RCC 7860 (cell line): ENCODE results near the gene ABCC6.

Experiments
- DNase-seq: peaks from one replicate; pipeline ENCODE4 v3.0.0-alpha.2; 2015; ENCODE audit warnings: low spot score
- FAIRE-seq: peaks from 2 replicates; lab custom pipeline; 2012; peaks lifted over from hg19 to GRCh38; lab: Jason Lieb, UNC

ABCC6 gene

GRCh38 chr16:16145286-16145685 lies 78.0 kb downstream of the ABCC6 start:
- DNase-seq: no peak
- FAIRE-seq: no peak

- peak; percentile 98 for DNase-seq
- FAIRE-seq: peak; percentile 95
Measured at GRCh38 chr16:16144416-16144815, 78.9 kb downstream of the ABCC6 start.

- FAIRE-seq (no peak), DNase-seq (peak; percentile 24)
Measured at GRCh38 chr16:16143931-16144330, 79.4 kb downstream of the ABCC6 start.

- FAIRE-seq (peak; percentile 69), DNase-seq (peak; percentile 50)
Measured at GRCh38 chr16:16143038-16143763, 80.1 kb downstream of the ABCC6 start.

- DNase-seq: no peak
- no peak for FAIRE-seq
Measured at GRCh38 chr16:16141784-16142396, 81.4 kb downstream of the ABCC6 start.

GRCh38 chr16:16141141-16141540 lies 82.2 kb downstream of the ABCC6 start:
- FAIRE-seq (no peak), DNase-seq (no peak)

- DNase-seq: no peak
- FAIRE-seq: no peak
Measured at GRCh38 chr16:16140537-16140936, 82.8 kb downstream of the ABCC6 start.

- FAIRE-seq (no peak), DNase-seq (no peak)
Measured at GRCh38 chr16:16139806-16140205, 83.5 kb downstream of the ABCC6 start.

- FAIRE-seq (no peak), DNase-seq (no peak)
Measured at GRCh38 chr16:16139061-16139460, 84.2 kb downstream of the ABCC6 start.

- DNase-seq: no peak
- FAIRE-seq: no peak
Measured at GRCh38 chr16:16138034-16138635, 85.2 kb downstream of the ABCC6 start.

GRCh38 chr16:16137110-16137509 lies 86.2 kb downstream of the ABCC6 start:
- FAIRE-seq (no peak), DNase-seq (no peak)

- DNase-seq (no peak), FAIRE-seq (no peak)
Measured at GRCh38 chr16:16136588-16136987, 86.7 kb downstream of the ABCC6 start.

- FAIRE-seq: no peak
Measured at GRCh38 chr16:16133943-16134604, 89.2 kb downstream of the ABCC6 start.

GRCh38 chr16:16131659-16132058 lies 91.6 kb downstream of the ABCC6 start:
- FAIRE-seq: no peak
- no peak for DNase-seq

More at GRCh38 chr16:16133943-16134604, 89.2 kb downstream of the ABCC6 start:
- no peak for DNase-seq

- no peak for FAIRE-seq
- no peak for DNase-seq
Measured at GRCh38 chr16:16131204-16131603, 92.1 kb downstream of the ABCC6 start.

- DNase-seq (peak; percentile 53), FAIRE-seq (peak; percentile 42)
Measured at GRCh38 chr16:16127469-16128116, 95.7 kb downstream of the ABCC6 start.

GRCh38 chr16:16126896-16127295 lies 96.4 kb downstream of the ABCC6 start:
- DNase-seq (no peak), FAIRE-seq (no peak)

- DNase-seq: no peak
- no peak for FAIRE-seq
Measured at GRCh38 chr16:16124974-16125373, 98.3 kb downstream of the ABCC6 start.

GRCh38 chr16:16124438-16124837 lies 98.9 kb downstream of the ABCC6 start:
- DNase-seq: no peak
- FAIRE-seq: no peak

GRCh38 chr16:16122264-16122663 lies 101.0 kb downstream of the ABCC6 start:
- no peak for FAIRE-seq

GRCh38 chr16:16121185-16121727 lies 102.0 kb downstream of the ABCC6 start:
- DNase-seq: no peak
- no peak for FAIRE-seq

More at GRCh38 chr16:16122264-16122663, 101.0 kb downstream of the ABCC6 start:
- no peak for DNase-seq
